ENCODE data around the gene DLGAP4.
A peak's percentile ranks its signal among the peaks of the same experiment; 100 is the strongest.

Gene DLGAP4

DNA sequence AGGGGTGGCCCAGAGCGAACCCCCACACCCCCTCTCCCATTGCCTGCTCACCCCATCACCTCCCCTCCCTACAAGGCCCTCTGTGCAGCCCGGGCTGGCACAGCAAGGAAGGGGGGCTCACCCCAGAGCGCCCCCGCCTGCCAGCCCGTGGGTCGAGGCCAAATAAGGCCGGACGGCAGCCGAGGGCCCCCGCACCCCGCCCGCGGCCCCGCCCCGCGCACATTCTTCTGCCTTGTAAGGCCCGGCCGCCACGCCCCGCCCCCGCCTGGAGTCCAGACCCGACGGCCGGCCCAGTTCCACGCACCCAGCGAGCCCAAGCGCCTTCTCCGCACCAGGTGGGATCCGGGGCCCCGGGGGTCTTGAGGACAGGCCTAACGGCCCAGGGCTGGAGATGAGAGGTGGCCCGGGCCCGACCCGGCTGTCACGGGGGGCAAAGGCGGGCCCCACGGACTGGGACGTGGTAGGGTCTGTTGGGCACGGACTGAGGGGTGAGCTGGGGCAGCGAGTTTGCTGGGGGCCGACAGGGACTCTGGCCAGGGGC, 235.2 kb downstream of the DLGAP4 start, which contains the start of gene MYL9:
Gene MYL9, plus strand, starts transcription at position 293 of the 541 bp plus-strand sequence. CDS start 3,366 bp downstream, outside the sequence.
- Histone ChIP-seq H3K36me3 (ENCODE audit: control insufficient read depth, insufficient read depth, low read length) (peaks cover 19% of the 10 kb centered on the region; the same call in 1 of the 2 replicates), H3K27ac (ENCODE audit: low read depth, low read length) (peak within 1 kb of the TSS; percentile 88; the same call in 1 of the 2 replicates), H3K27me3 (ENCODE audit: control insufficient read depth, insufficient read depth, low read length) (no peaks in the 10 kb centered on the region), H3K4me1 (ENCODE audit: control insufficient read depth, insufficient read depth, low read length) (peaks cover 33% of the 10 kb centered on the region), H3K9ac (ENCODE audit: low read length) (peak within 1 kb of the TSS; percentile 97), H3K4me3 (ENCODE audit: low read depth, low read length) (peak within 1 kb of the TSS; percentile 73), H3K9me3 (ENCODE audit: control insufficient read depth, insufficient read depth, low read depth, low read length) (no peaks in the 10 kb centered on the region)

- peak overlapping the region; percentile 88; the same call in 1 of the 2 replicates for H3K27ac ChIP-seq (ENCODE audit: low read depth, low read length)
- peak overlapping the region; percentile 97 for H3K9ac ChIP-seq (ENCODE audit: low read length)
- H3K4me1 ChIP-seq (ENCODE audit: control insufficient read depth, insufficient read depth, low read length): peaks cover 33% of the 10 kb centered on the region
- H3K9me3 ChIP-seq (ENCODE audit: control insufficient read depth, insufficient read depth, low read depth, low read length): no peaks in the 10 kb centered on the region
- peak overlapping the region; percentile 73 for H3K4me3 ChIP-seq (ENCODE audit: low read depth, low read length)
- peaks cover 20% of the 10 kb centered on the region; the same call in 1 of the 2 replicates for H3K36me3 ChIP-seq (ENCODE audit: control insufficient read depth, insufficient read depth, low read length)
- H3K27me3 ChIP-seq (ENCODE audit: control insufficient read depth, insufficient read depth, low read length): no peaks in the 10 kb centered on the region
Measured at GRCh38 chr20:36541768-36542488, 235.8 kb downstream of the DLGAP4 start.

- Histone ChIP-seq H3K27ac (ENCODE audit: low read depth, low read length) (no peak overlapping the region), H3K9me3 (ENCODE audit: control insufficient read depth, insufficient read depth, low read depth, low read length) (no peaks in the 10 kb centered on the region), H3K4me1 (ENCODE audit: control insufficient read depth, insufficient read depth, low read length) (peaks cover 33% of the 10 kb centered on the region), H3K27me3 (ENCODE audit: control insufficient read depth, insufficient read depth, low read length) (no peaks in the 10 kb centered on the region), H3K4me3 (ENCODE audit: low read depth, low read length) (peak overlapping the region; percentile 73), H3K9ac (ENCODE audit: low read length) (peak overlapping the region; percentile 97), H3K36me3 (ENCODE audit: control insufficient read depth, insufficient read depth, low read length) (peaks cover 26% of the 10 kb centered on the region)
Measured at GRCh38 chr20:36542516-36543183, 236.5 kb downstream of the DLGAP4 start.

DNA sequence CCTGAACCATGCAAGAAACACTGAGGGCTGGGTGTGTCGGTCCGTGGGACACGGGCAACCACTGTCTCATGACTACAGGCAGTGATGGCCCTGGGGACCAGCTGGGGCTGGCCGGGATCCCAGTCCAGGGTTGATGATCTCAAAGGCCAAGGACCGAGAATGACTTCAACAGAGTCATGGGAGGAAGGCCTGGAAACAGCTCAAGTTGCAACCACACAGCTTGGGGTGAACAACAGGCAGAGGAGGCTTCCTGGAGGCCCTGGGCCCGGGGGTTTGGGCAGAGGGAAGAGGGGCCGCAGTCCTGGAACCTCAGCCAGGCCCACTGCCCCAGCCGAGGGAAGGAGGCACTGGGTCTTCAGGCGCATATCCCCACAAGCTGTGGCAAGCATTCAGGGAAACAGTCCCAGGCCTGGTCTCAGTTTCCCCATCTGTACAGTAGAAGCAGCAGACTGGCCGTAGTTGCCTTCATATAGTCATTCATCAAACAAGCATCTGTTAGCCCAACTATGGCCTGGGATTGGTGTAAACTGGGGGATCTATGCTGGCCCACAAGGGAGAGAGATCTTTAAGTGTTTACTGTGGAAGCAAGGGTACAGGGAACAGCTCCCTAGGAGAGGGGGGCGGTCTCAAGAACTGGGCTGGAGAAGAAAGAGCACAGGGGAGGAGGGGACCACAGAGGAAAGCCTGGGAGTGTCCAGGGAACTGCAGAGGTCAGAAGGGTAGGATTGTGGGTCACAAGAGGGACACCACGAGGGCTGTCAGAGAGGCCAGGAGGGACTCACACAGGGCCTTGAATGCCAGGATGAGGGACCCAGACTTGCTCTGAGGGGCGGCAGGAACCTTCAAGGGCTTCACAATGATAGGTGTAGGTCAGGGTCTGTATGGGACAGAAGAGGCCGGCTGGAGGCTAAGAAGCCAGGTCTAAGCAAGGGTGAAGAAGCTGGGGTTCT, 237.3 kb downstream of the DLGAP4 start:
- no peaks in the 10 kb centered on the region for H3K9me3 ChIP-seq (ENCODE audit: control insufficient read depth, insufficient read depth, low read depth, low read length)
- H3K4me3 ChIP-seq (ENCODE audit: low read depth, low read length): peak overlapping the region; percentile 73; the same call in 1 of the 2 replicates
- peak overlapping the region; percentile 47 for H3K9ac ChIP-seq (ENCODE audit: low read length)
- no peak overlapping the region for H3K27ac ChIP-seq (ENCODE audit: low read depth, low read length)
- no peaks in the 10 kb centered on the region for H3K27me3 ChIP-seq (ENCODE audit: control insufficient read depth, insufficient read depth, low read length)
- peaks cover 34% of the 10 kb centered on the region for H3K36me3 ChIP-seq (ENCODE audit: control insufficient read depth, insufficient read depth, low read length)
- H3K4me1 ChIP-seq (ENCODE audit: control insufficient read depth, insufficient read depth, low read length): peaks cover 33% of the 10 kb centered on the region

DNA sequence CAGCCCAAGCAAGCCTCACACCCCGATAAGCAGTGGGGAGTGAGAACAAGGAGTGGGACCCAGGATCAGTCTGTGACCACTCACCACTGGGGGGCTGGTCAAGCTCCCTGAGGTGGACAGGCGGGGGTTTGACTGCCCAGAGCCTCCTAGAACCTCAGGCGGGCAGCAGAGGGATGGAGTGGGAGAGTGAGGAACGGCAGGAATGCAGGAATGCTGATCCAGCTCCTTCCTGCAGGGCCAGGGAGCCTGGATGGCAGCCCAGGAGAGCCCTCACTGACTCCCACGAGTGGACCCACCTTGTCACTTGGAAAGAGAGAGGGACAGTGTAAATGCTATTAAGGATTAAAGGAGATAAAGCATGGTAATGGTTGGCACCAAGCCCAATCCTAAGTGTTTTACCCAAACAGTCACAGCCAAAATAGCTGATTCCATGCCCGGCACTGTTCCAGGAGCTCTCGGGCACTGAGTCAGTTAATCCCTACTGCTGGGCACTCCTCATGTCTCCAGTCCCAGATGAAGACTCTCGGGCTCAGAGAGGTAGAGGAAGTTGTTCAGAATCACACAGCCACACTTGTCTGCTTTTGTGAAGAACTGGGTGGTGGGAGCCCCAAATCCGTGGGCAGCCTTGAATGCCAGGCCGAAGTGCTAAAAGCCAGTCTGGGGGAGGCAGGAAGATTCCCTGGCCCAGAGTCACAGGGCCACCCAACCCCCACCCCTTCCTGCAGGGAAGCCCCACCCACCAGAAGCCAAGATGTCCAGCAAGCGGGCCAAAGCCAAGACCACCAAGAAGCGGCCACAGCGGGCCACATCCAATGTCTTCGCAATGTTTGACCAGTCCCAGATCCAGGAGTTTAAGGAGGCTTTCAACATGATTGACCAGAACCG, 238.2 kb downstream of the DLGAP4 start:
- peaks cover 33% of the 10 kb centered on the region for H3K4me1 ChIP-seq (ENCODE audit: control insufficient read depth, insufficient read depth, low read length)
- no peaks in the 10 kb centered on the region for H3K9me3 ChIP-seq (ENCODE audit: control insufficient read depth, insufficient read depth, low read depth, low read length)
- H3K9ac ChIP-seq (ENCODE audit: low read length): no peak overlapping the region
- H3K27me3 ChIP-seq (ENCODE audit: control insufficient read depth, insufficient read depth, low read length): no peaks in the 10 kb centered on the region
- no peak overlapping the region for H3K27ac ChIP-seq (ENCODE audit: low read depth, low read length)
- no peak overlapping the region for H3K4me3 ChIP-seq (ENCODE audit: low read depth, low read length)
- H3K36me3 ChIP-seq (ENCODE audit: control insufficient read depth, insufficient read depth, low read length): peaks cover 42% of the 10 kb centered on the region

- Histone ChIP-seq H3K4me3 (ENCODE audit: low read depth, low read length) (no peak overlapping the region), H3K4me1 (ENCODE audit: control insufficient read depth, insufficient read depth, low read length) (peaks cover 26% of the 10 kb centered on the region), H3K27me3 (ENCODE audit: control insufficient read depth, insufficient read depth, low read length) (no peaks in the 10 kb centered on the region), H3K9me3 (ENCODE audit: control insufficient read depth, insufficient read depth, low read depth, low read length) (no peaks in the 10 kb centered on the region), H3K27ac (ENCODE audit: low read depth, low read length) (no peak overlapping the region), H3K36me3 (ENCODE audit: control insufficient read depth, insufficient read depth, low read length) (peaks cover 52% of the 10 kb centered on the region), H3K9ac (ENCODE audit: low read length) (no peak overlapping the region)
Measured at GRCh38 chr20:36546111-36546736, 240.1 kb downstream of the DLGAP4 start.

DNA sequence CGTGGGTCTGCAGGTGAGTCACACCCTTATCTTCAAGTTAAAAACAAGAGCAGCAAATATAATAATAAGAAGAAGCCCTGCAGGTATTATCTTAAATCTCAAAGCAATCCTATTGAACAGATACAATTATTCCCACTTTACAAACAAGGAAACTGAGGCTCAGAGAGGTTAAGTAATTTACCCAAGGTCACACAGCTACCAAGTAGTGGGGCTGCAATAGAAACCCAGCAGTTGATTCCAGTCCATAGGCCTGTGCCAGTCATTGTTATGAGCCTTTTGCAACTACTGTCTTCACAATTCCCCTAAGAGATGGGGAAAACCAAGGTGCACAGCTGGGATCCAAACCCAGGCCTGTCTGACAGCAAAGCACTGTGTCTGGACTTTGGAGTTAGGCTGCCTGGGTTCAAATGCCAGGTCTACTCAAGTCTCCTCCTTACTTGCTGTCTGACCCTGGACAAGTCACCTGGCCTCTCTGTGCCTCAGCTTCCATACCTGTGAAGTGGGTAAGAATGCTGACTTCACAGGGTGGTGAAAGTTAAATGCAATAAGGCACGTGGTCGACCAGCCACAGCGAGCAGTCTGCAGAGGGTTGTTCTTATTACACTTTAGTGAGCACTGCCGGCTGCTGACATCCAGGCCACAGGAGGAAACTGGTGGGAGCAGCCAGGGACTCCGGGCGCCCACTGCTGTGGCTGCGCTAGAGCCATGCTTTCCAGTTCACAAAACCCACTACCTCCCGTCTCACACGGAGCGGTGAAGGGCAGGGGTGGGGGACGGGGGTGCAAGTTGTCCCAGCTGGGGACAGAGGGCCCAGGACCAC, 241.3 kb downstream of the DLGAP4 start:
- no peak overlapping the region for H3K27ac ChIP-seq (ENCODE audit: low read depth, low read length)
- peaks cover 52% of the 10 kb centered on the region for H3K36me3 ChIP-seq (ENCODE audit: control insufficient read depth, insufficient read depth, low read length)
- H3K4me1 ChIP-seq (ENCODE audit: control insufficient read depth, insufficient read depth, low read length): peaks cover 22% of the 10 kb centered on the region

GRCh38 chr20:36548006-36548315, 241.8 kb downstream of the DLGAP4 start:
- peaks cover 52% of the 10 kb centered on the region for H3K36me3 ChIP-seq (ENCODE audit: control insufficient read depth, insufficient read depth, low read length)
- peaks cover 16% of the 10 kb centered on the region for H3K4me1 ChIP-seq (ENCODE audit: control insufficient read depth, insufficient read depth, low read length)
- H3K4me3 ChIP-seq (ENCODE audit: low read depth, low read length): no peak overlapping the region
- H3K27me3 ChIP-seq (ENCODE audit: control insufficient read depth, insufficient read depth, low read length): no peaks in the 10 kb centered on the region
- no peak overlapping the region for H3K27ac ChIP-seq (ENCODE audit: low read depth, low read length)
- H3K9ac ChIP-seq (ENCODE audit: low read length): no peak overlapping the region
- no peaks in the 10 kb centered on the region for H3K9me3 ChIP-seq (ENCODE audit: control insufficient read depth, insufficient read depth, low read depth, low read length)

More for the DNA sequence above, 241.3 kb downstream of the DLGAP4 start:
- H3K27me3 ChIP-seq (ENCODE audit: control insufficient read depth, insufficient read depth, low read length): no peaks in the 10 kb centered on the region
- no peak overlapping the region for H3K9ac ChIP-seq (ENCODE audit: low read length)
- H3K9me3 ChIP-seq (ENCODE audit: control insufficient read depth, insufficient read depth, low read depth, low read length): no peaks in the 10 kb centered on the region
- no peak overlapping the region for H3K4me3 ChIP-seq (ENCODE audit: low read depth, low read length)

All from HUES6 (cell line).